GM19463 (cell line): ENCODE data around the gene TLK1.
"Not testable (repeated sequence)": the region's sequence is repeated elsewhere in the genome, so short reads cannot be mapped to it uniquely, and the experiment has no call there.

Experiments
- ATAC-seq: cut with Tn5 transposase; IDR thresholded peaks from one replicate; pipeline ENCODE4 v1.9.1; 2021; ENCODE audit warnings: mild to moderate bottlenecking, moderate library complexity; ENCODE audit not compliant: unreplicated experiment

Gene TLK1

DNA sequence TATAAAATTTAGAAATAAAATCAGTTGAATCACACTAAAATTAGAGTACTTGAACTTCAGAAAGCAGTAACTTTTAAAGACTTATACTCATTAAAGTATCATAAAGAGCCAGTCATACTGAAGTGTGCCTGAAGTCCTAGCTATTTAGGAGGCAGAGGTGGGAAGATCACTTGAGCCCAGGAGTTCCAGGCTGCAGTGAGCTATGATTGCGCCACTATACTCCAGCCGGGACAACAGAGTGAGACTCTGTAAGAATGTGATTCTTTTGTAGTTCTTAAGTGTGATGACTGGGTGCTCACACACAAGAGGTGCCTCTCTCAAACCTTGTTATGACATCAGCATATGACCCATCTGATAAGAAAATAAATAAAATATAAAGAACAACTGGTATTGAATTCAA is 14.6 kb downstream of the TLK1 start:
- ATAC-seq = no peak

DNA sequence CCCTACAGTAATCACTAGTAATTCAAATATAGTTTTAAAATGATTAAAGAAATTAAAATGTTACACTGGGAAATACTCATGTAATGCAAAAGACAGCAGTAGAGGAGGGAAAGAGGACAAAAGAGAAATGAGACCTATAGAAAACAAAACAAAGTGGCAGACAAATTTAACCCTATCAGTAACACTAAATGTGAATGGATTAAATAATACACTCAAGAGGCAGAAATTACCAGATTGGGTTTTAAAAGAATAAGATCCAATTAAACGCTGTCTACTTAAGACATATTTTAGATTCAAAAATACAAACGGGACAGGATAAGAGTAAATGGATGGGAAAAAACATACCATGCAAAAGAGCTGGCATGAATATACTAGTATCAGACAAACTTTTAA is 17.0 kb downstream of the TLK1 start:
- ATAC-seq = no peak

DNA sequence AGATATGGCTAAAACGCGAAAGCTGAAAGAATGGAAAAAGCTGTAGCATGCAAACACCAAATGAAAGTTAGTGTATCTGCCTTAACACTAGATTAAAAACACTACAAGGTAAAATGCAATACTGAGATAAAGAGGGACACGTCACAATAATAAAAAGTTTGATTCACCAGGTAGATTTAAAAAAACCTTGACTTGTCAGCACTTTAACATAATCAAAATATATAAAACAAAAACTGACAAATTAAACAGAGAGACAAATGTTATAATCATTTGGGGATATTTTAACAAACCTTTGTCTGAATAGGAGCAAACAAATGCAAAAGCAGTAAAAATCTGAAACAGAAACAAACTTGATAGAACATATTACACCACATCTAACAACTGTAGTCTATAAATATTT is 18.3 kb downstream of the TLK1 start:
- no peak for ATAC-seq

DNA sequence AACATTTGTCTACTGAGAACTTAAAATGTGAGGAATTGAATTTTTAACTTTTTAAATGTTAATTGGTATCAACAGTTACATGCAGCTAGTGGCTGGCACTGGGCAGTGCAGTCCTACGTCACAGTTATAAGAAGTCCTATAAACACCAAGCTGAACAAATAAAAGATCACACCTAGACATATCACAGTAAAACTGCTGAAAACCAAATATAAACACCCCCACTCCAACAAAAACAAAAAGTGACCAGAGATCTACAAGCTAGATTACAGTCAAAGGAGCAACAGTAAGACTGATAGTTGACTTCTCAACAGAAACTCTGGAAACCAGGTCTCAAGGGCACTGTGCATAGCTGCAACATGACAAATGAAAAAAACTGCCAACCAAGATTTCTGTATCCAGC is 19.4 kb downstream of the TLK1 start:
- no peak for ATAC-seq

DNA sequence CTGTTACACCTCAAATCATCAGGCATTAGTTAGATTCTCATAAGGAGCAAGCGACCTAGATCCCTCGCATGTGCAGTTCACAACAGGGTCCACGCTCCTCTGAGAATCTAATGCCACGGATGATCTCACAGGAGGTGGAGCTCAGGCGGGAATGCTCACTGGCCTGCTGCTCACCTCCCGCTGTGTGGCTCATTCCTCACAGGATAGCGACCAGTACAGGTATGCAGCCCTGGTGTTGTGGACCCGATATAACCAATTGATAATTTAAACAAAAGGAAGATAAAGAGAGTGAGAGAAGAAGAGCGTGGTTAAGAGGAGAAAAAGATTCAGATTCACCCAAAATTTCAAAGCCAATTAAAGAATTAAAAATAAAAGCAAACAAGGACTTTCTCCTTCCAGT is 20.8 kb downstream of the TLK1 start:
- no peak for ATAC-seq

DNA sequence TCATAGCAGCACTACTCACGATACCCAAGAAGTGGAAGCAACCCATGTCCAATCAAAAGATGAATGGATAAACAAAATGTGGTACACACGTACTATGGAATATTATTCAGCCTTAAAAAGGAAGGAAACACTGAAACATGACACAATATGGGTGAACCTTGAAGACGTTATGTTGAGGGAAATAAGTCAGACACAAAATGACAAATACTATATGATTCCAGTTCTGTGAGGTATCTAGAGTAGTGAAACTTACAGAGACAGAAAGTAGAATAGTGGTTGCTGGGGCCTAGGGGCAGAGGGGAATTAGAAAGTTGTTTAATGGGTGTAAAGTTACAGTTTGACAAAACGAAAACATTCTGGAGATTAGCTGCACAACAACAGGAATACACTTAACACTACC is 24.7 kb downstream of the TLK1 start:
- ATAC-seq = peak; percentile 94

DNA sequence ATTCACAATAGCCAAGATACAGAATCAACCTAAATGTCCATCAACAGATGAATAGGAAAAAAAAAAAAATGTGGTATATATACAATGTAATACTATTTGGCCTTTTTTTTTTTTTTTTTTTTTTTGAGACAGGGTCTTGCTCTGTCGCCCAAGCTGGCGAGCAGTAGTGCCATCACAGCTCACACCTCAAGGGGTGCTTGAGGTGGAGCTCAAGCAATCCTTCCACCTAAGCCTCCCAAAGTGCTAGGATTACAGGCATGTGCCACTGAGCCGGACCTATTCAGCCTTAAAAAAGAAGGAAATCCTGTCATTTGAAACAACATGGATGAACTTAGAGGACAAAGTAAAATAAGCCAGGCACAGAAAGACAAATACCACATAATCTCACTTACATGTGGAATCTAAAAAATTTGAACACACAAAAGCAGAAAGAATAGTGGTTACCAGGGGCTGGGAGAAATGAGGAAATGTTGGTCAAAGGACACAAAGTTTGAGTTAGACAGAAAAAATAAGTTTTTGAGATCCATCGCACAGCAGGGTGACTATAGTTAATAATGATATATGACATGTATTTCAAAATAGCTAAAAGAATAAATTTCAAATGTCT is 26.0 kb downstream of the TLK1 start:
- no peak for ATAC-seq

DNA sequence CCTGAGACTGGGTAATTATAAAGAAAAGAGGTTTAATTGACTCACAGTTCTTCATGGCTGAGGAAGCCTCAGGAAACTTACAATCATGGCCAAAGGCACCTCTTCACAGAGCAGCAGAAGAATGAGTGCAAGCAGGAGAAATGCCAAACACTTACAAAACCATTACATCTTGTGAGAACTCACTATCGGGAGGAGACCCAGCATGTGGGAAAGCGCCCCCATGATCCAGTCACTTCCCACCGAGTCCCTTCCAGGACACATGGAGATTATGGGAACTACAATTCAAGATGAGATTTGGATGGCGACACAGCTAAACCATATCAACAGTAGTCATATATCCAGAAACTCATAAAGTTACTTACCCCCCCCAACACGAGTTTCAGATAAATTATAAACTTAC is 28.6 kb downstream of the TLK1 start:
- no peak for ATAC-seq

DNA sequence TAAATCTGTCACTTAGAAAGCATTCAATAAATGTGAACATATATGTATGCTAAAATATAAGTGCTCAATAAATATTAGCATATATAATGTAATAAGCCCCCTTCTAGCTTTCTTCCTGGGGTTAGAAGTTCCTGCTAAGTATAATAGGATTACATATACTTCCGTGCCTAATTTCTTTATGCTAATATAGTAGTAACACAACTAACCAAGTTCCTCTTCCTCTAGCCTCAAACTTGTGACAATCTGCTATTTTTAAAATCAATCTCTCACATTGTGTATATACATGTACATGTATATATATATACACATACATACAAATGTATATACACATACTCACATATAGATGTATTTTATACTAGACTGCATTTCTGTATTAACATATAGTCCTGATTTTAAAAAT is 32.2 kb downstream of the TLK1 start:
- ATAC-seq = no peak

DNA sequence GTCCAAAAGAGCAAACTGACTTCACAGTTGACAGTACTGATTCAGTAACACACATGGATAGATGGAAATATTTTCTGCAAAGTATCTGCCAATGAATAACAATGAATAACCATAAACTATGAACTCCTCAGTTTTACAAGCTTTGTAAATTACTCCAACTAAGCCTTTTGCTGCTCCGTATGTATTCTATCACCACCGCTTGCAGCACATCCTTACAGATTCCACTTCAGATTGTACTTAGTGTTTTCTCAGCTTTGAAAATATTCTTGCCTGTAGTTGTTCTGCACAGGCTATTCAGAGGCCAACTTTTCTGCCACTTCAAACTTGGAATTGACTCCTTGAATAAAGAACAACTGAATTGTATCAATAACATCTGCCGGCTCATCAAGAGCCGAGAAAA is 36.2 kb downstream of the TLK1 start:
- ATAC-seq = no peak

DNA sequence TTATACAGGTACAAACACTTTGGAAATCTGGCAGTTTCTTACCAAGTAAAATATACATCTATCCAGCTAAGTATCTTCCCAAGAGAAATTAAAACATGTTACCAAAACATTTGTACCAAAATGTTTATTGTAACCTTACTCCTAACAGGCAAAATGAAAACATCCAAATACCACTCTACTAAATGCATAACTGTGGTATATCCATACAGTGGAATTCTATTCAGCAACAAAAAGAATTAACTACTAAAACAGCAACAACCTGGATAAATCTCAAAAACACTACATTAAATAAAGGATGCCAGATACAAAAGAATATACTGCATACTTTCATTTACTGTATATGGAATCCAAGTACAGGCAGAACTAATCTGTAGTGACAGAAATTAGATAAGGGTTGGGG is 51.1 kb downstream of the TLK1 start:
- ATAC-seq = no peak

DNA sequence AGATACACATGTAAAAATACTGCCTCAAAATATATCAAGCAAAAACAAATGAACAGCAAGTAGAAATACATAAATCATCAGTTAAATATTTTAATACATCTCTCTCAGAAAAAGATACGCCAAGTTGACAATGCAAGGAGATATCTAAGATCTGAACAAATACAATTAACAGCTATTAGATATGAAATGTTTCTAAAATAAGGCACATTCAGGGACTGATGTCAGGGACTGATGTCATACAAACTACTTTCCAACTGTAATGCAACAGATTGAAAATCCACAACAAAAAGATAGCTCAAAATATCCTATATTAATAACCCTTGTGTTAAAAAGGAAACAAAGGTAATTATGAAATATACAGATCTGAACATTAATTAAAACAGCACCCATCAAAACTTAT is 51.7 kb downstream of the TLK1 start:
- no peak for ATAC-seq

DNA sequence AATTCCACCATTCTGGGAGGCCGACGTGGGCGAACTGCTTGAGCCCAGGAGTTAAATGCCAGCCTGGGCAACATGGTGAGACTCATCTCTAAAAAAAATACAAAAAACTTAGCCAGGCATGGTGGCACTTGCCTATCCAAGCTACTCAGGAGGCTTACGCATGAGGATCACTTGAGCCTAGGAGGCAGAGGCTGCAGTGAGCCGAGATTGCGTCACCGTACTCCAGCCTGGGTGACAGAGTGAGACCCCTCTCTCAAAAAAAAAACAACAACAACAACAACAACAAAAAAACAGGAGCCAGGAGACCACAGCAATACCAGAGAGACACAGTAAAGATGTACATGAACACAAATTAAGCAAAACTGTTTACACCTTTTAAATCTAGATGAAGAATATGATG is 52.9 kb downstream of the TLK1 start:
- no peak for ATAC-seq

DNA sequence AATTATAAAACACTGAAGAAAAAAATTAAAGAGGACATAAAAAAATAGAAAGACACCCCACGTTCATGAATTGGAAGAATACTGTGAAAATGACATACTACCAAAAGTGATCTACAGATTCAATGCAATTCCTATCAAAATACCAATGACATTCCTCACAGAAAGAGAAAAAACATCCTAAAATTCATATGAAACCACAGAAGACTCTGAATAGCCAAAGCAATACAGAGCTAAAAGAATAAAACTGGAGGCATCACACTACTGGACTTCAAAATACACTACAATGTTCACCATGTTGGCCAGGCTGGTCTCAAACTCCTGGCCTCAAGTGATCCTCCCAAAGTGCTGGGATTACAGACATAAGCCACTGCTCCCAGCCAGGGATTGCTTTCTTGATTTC is 56.3 kb downstream of the TLK1 start:
- no peak for ATAC-seq

DNA sequence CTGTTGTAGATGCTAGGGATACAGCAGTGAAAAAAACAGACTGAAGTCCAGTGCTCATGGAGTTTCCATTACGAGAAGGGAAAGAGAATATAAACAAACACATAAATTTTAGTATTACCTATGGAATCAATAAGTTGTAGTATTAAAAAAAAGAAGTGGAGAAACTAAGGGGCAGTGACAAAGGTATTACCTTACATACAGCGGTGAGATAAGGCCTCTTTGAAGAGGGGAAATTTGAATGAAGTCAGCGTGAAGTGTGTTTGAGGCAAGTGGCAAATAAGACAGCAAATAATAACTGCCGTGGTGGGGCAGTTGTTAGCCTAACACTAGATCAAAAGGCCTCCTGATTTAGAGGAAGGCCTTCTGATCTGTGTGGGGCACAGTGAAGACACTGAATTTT is 57.9 kb downstream of the TLK1 start:
- ATAC-seq = no peak

DNA sequence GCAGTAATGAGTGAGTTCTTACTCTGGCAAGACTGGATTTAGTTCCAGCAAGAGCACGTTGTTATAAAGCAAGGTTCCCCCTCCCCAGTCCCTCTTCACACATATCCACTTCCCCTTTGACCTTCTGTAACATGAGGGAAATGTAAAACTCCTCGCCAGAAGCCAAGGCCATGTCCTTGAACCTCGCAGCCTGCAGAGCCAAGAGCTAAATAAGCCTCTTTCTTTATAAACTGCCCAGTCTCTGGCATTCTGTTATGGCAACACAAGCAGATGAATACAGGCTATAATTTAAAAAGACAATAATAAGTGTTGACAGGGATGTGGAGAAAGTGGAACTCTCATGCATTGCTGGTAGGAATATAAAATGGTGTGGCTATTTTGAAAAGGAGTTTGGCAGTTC is 60.3 kb downstream of the TLK1 start:
- no peak for ATAC-seq

DNA sequence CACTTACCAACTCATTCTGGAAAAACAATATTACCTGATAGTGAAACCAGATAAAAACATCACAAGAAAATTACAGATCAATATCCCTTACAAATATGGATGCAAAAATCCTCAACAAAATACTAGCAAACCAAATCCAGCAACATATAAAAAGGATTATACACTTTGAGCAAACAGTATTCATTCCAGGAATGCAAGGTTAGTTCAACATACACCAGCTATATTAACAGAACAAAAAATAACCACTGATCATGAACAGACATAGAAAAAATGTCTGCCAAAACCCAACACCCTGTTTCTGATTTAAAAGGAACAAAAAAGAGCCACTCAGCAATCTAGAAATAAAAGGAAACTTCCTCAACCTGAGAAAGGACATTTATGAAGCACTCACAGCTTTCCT is 62.1 kb downstream of the TLK1 start:
- ATAC-seq = no peak

DNA sequence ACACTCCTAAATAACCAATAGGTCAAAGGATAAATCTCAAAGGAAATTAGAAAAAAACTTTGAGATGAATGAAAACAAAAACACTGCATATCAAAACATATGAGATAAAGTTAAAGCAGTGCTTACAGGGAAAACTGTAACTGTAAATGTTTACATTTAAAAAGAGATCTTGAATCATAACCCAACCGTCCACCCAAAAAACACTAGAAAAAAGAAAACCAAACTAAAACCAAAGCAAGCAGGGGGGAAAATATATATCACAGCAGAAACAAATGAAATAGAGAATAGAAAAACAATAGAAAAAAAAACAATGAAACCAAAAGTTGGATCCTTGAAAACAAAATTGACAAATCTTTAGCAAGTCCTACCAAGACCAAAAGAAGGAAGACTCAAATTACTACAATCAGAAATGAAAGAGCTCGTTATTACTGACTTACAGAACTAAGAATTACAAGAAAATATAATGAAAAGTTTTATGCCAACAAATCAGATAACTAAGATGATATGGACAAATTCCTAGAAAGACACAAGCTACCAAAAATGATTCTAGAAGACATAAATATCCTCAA is 65.6 kb downstream of the TLK1 start:
- ATAC-seq = no peak

DNA sequence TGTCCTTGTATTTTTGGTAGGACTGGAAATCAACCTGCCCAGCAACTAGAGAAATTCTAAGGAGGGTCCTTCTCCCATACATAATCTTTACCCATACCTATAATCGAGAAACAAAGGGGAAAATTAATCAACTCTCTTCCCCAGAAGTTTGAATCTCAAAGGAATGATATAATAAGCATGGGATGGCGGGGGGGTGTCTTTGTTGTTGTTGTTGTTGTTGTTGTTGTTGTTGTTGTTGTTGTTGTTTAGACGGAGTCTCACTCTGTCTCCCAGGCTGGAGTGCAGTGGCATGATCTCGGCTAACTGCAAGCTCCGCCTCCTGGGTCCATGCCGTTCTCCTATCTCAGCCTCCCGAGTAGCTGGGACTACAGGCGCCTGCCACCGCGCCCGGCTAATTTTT is 69.2 kb downstream of the TLK1 start:
- ATAC-seq = not testable (repeated sequence)

DNA sequence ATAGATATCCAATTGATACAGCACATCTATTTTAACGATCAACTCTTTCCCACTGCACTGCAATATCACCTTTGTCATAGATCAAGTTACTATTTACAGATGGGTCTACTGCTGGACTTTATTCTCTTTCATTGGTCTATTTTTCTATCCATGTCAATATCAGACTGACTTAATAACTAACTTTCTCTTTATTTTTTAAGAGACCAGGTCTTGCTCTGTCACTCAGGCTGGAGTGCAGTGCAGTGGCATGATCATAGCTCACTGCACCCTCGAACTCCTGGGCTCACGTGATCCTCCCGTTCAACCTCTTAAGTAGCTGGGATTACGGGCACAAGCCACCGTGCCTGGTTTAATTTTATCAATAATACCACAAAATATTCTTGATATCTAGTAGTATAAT is 71.2 kb downstream of the TLK1 start:
- no peak for ATAC-seq

DNA sequence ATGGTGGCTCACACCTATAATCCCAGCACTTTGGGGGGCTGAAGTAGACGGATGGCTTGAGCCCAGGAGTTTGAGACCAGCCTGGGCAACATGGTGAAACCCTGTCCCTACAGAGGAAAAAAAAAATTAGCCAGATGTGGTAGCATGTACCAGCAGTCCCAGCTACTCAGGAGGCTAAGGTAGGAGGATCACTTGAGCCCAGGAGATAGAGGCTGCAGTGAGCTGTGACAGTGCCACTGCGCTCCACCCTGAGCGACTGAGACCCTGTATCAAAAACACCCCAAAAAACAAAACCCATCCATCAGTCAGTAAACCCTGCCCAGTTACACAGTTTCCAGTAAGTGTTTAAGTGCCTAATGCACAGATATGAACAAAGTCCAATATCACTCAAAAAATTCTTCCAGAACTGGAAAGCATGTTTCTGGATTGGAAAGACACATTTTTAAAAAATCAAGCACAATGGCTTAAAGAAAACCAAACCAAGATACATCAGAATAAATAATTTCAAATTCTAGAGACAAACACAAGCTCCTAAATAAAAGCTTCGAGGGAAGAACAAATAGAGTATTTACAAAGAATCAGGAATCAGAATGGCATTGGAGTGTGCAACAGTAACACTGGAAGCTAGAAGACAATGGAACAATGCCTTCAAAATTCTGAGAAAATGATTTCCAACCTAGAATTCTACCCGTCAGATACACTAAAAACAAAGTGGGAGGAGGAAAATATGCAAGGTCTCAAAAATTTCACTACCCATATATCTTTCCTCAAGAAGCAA is 72.4 kb downstream of the TLK1 start:
- ATAC-seq = no peak

DNA sequence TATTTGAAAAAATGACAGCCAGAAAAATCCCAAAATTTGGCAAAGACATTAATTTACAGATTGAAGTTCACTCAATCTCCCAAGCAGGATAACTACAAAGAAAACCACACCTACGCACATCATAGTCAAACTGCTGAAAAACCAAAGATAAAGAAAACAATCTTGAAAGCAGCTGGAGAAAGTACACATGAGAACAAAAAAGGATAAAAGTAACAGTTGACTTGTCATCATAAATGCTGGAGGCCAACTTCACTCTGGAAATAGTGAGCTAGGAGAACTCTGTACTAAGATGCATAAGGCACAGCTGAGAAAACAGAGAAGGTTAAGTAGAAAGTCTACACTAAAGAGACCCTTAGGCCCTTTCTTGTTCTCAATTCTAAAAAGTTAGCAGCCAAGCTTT is 73.1 kb downstream of the TLK1 start:
- ATAC-seq = no peak
